DLD1 (cell line): Measurements from ENCODE around the gene PITPNC1.
"Not testable (repeated sequence)": the region's sequence is repeated elsewhere in the genome, so short reads cannot be mapped to it uniquely, and the experiment has no call there.

Experiments
- in situ Hi-C: cut with HindIII; loops from 2 replicates; pipeline ENCODE4 v1.10.0; 2017; ENCODE audit warnings: low sequenced_read_pairs

PITPNC1 gene

GRCh38 chr17:67502151-67502550 lies 125.1 kb downstream of the PITPNC1 start:
- in situ Hi-C loops: no loop called here

GRCh38 chr17:67503184-67503583 lies 126.1 kb downstream of the PITPNC1 start:
- in situ Hi-C loops: no loop called here

- in situ Hi-C loops: no loop called here
Observed at GRCh38 chr17:67503739-67504138, 126.7 kb downstream of the PITPNC1 start.

- in situ Hi-C loops: no loop called here
Observed at GRCh38 chr17:67504182-67504581, 127.1 kb downstream of the PITPNC1 start.

- in situ Hi-C loops: no loop called here
Observed at GRCh38 chr17:67506966-67507365, 129.9 kb downstream of the PITPNC1 start.

GRCh38 chr17:67509390-67510287 lies 132.6 kb downstream of the PITPNC1 start:
- in situ Hi-C loops: no loop called here

- in situ Hi-C loops: no loop called here
Observed at GRCh38 chr17:67511012-67511411, 133.9 kb downstream of the PITPNC1 start.

GRCh38 chr17:67511804-67512203 lies 134.7 kb downstream of the PITPNC1 start:
- in situ Hi-C loops: no loop called here

- in situ Hi-C loops: no loop called here
Observed at GRCh38 chr17:67514998-67515397, 137.9 kb downstream of the PITPNC1 start.

- in situ Hi-C loops: no loop called here
Observed at GRCh38 chr17:67515490-67516083, 138.5 kb downstream of the PITPNC1 start.

GRCh38 chr17:67516571-67516970 lies 139.5 kb downstream of the PITPNC1 start:
- in situ Hi-C loops: not testable (repeated sequence)

GRCh38 chr17:67517325-67517724 lies 140.2 kb downstream of the PITPNC1 start:
- in situ Hi-C loops: no loop called here

- in situ Hi-C loops: no loop called here
Observed at GRCh38 chr17:67518876-67519275, 141.8 kb downstream of the PITPNC1 start.

- in situ Hi-C loops: no loop called here
Observed at GRCh38 chr17:67519801-67520251, 142.7 kb downstream of the PITPNC1 start.

GRCh38 chr17:67520252-67520906 lies 143.3 kb downstream of the PITPNC1 start:
- in situ Hi-C loops: no loop called here

GRCh38 chr17:67520916-67521774 lies 144.1 kb downstream of the PITPNC1 start:
- in situ Hi-C loops: no loop called here

- in situ Hi-C loops: no loop called here
Observed at GRCh38 chr17:67521775-67522069, 144.6 kb downstream of the PITPNC1 start.

GRCh38 chr17:67523101-67523500 lies 146.0 kb downstream of the PITPNC1 start:
- in situ Hi-C loops: no loop called here

- in situ Hi-C loops: no loop called here
Observed at GRCh38 chr17:67525239-67526135, 148.4 kb downstream of the PITPNC1 start.

GRCh38 chr17:67526700-67527099 lies 149.6 kb downstream of the PITPNC1 start:
- in situ Hi-C loops: no loop called here
